SJCRH30 (cell line): Measurements from ENCODE around the gene TMEM14B. TPM values are rescaled to one million over a fixed set of nuclear protein-coding genes. Genes with fewer than 3 reads are reported as not detected.
"Not testable (repeated sequence)": the region's sequence is repeated elsewhere in the genome, so short reads cannot be mapped to it uniquely, and the experiment has no call there.

ENCODE experiments used
- DNase-seq, 2 experiments: peaks; one replicate each; pipeline ENCODE4 v3.0.0-alpha.2; 2015 to 2020
- H3K27ac ChIP-seq: fragments of 250-450 bp; sonication (Bioruptor Pico); 2 replicates; pipeline ENCODE4 v1.5.1; 2020; ENCODE audit warnings: mild to moderate bottlenecking, moderate library complexity
- H3K27me3 ChIP-seq: fragments of 250-450 bp; sonication (Bioruptor Pico); 2 replicates; pipeline ENCODE4 v1.5.1; 2020; ENCODE audit warnings: mild to moderate bottlenecking, moderate library complexity
- H3K36me3 ChIP-seq: fragments of 250-450 bp; sonication (Bioruptor Pico); 2 replicates; pipeline ENCODE4 v1.5.1; 2020; ENCODE audit warnings: mild to moderate bottlenecking, moderate library complexity
- H3K4me1 ChIP-seq: fragments of 250-450 bp; sonication (Bioruptor Pico); 2 replicates; pipeline ENCODE4 v1.5.1; 2020; ENCODE audit warnings: mild to moderate bottlenecking, moderate library complexity
- H3K4me3 ChIP-seq: fragments of 250-450 bp; sonication (Bioruptor Pico); 2 replicates; pipeline ENCODE4 v1.5.1; 2020; ENCODE audit warnings: mild to moderate bottlenecking, moderate library complexity
- H3K9me3 ChIP-seq: fragments of 250-450 bp; sonication (Bioruptor Pico); replicated peaks from 2 replicates; pipeline ENCODE4 v1.5.1; 2020; ENCODE audit warnings: mild to moderate bottlenecking, moderate library complexity
- total RNA-seq: library from RNA; depleted of rRNA; stranded (reverse); fragments of >200 nt; shearing (Covaris generic); gene quantifications from 2 replicates; pipeline ENCODE4 v1.2.3, GENCODE V29; 2014

Gene TMEM14B
- total RNA-seq, 1 experiment from 2014 or later, result 68.8 TPM

DNA sequence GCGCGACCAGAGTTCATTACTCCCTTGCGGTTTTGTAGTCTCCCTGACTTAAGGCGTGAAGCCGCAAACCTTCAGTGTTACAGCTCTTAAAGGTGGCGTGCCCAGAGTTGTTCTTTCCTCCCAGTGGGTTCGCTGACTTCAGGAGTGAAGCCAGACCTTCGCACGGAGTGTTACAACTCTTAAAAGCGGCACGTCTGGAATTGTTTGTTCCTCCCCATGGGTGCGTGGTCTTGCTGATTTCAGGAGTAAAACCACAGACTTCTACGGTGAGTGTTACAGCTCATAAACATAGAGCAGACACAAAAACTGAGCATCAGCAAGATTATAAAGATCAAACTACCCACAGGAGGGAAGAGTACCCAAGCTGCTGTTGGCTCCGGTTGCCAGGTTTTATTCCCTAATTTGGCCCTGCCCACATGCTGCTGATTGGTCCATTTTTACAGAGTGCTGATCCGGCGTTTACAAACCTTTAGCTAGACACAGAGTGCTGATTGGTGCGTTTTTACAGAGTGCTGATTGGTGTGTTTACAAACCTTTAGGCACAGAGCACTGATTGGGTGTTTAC is 14.4 kb upstream of the TMEM14B start:
- no peaks in the 10 kb centered on the region for H3K9me3 ChIP-seq
- peak overlapping the region; percentile 29 for H3K4me3 ChIP-seq
- no peaks in the 10 kb centered on the region for H3K36me3 ChIP-seq
- no peaks in the 10 kb centered on the region for H3K27me3 ChIP-seq
- H3K27ac ChIP-seq, result peak overlapping the region; percentile 77
- H3K4me1 ChIP-seq, result peaks cover 17% of the 10 kb centered on the region
- peak; percentile 54 to 77 for DNase-seq

- H3K27ac ChIP-seq, result peak overlapping the region; percentile 77
- no peak for DNase-seq
- peaks cover 17% of the 10 kb centered on the region for H3K4me1 ChIP-seq
Observed at GRCh38 chr6:10733863-10734262, 13.7 kb upstream of the TMEM14B start.

GRCh38 chr6:10736731-10737130 is 10.9 kb upstream of the TMEM14B start:
- Histone ChIP-seq H3K4me3 (no peak overlapping the region), H3K4me1 (peaks cover 18% of the 10 kb centered on the region), H3K27me3 (no peaks in the 10 kb centered on the region), H3K36me3 (no peaks in the 10 kb centered on the region), H3K27ac (no peak overlapping the region), H3K9me3 (no peaks in the 10 kb centered on the region)
- DNase-seq, result no peak

More at GRCh38 chr6:10733863-10734262, 13.7 kb upstream of the TMEM14B start:
- H3K4me3 ChIP-seq, result no peak overlapping the region
- H3K36me3 ChIP-seq, result no peaks in the 10 kb centered on the region
- H3K27me3 ChIP-seq, result no peaks in the 10 kb centered on the region
- H3K9me3 ChIP-seq, result no peaks in the 10 kb centered on the region

GRCh38 chr6:10740061-10740460 is 7.5 kb upstream of the TMEM14B start:
- H3K4me1 ChIP-seq, result peaks cover 7% of the 10 kb centered on the region
- H3K4me3 ChIP-seq, result no peak overlapping the region
- peak; percentile 34 to 50 for DNase-seq
- H3K27ac ChIP-seq, result no peak overlapping the region
- H3K36me3 ChIP-seq, result no peaks in the 10 kb centered on the region
- no peaks in the 10 kb centered on the region for H3K9me3 ChIP-seq
- H3K27me3 ChIP-seq, result no peaks in the 10 kb centered on the region

DNA sequence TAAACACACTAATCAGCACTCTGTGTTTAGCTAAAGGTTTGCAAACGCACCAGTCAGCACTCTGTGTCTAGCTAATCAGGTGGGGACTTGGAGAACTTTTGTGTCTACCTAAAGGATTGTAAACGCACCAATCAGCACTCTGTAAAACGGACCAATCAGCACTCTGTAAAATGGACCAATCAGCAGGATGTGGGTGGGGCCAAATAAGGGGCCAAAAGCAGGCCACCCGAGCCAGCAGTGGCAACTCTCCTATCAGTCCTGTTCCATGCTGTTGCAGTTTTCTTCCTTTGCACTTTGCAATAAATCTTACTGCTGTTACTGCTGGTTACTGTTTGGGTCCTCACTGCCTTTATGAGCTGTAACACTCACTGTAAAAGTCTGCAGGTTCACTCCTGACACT is 6.0 kb upstream of the TMEM14B start:
- not testable (repeated sequence) for H3K4me1 ChIP-seq, H3K27me3 ChIP-seq, H3K36me3 ChIP-seq, DNase-seq, H3K9me3 ChIP-seq, H3K4me3 ChIP-seq
- H3K27ac ChIP-seq, result peak overlapping the region; percentile 41

GRCh38 chr6:10742251-10742650 is 5.4 kb upstream of the TMEM14B start:
- peak overlapping the region; percentile 41 for H3K27ac ChIP-seq
- no peaks in the 10 kb centered on the region for H3K9me3 ChIP-seq
- no peak overlapping the region for H3K4me3 ChIP-seq
- H3K4me1 ChIP-seq, result 0 out of 2 replicates have a peak, but pooled peaks cover 2% of the 10 kb centered on the region
- H3K36me3 ChIP-seq, result no peaks in the 10 kb centered on the region
- peak; percentile 53 to 57 for DNase-seq
- H3K27me3 ChIP-seq, result no peaks in the 10 kb centered on the region

DNA sequence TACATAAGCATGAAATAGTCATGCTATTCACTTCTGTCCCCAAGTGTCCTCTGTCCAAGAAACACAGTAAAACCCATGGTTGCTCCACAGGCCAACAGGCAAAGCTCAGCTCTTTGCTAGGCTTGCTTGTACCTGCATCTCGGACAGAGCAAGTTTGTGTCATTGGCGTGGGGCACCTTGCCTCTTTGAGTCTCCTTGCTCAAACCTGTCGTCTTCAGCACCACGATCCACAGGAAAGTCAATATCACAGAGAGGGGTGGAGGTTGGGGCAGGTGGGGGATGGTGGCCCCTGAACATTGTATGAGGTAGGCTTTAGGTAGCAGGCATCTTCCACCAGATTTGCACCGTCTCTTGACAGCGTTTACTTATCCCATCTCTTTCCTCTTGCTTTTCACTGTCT is 4.1 kb upstream of the TMEM14B start:
- no peak for DNase-seq
- no peak overlapping the region for H3K27ac ChIP-seq

GRCh38 chr6:10745116-10745515 is 2.5 kb upstream of the TMEM14B start:
- Histone ChIP-seq H3K27ac (no peak overlapping the region), H3K9me3 (no peaks in the 10 kb centered on the region), H3K27me3 (no peaks in the 10 kb centered on the region), H3K4me1 (0 out of 2 replicates have a peak, but pooled peaks cover 2% of the 10 kb centered on the region), H3K36me3 (no peaks in the 10 kb centered on the region), H3K4me3 (no peak overlapping the region)
- no peak for DNase-seq

More for the DNA sequence above, 4.1 kb upstream of the TMEM14B start:
- Histone ChIP-seq H3K27me3 (no peaks in the 10 kb centered on the region), H3K4me1 (0 out of 2 replicates have a peak, but pooled peaks cover 2% of the 10 kb centered on the region), H3K9me3 (no peaks in the 10 kb centered on the region), H3K4me3 (no peak overlapping the region), H3K36me3 (no peaks in the 10 kb centered on the region)

DNA sequence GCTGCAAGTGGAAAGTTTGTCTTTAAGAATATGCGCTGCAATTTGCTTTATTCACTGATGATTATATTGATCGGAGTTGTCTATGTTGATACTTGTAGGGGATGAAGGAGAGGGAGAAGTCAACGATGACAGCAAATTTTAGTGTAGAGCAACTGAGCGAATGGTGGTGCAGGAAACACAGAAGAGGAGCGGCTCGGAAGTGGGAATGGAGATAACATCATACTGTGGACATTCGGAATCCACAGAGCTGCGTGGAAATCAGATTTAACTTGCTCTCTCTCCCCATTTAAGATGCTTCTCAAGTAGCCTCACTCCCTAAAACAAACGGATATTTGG is 722 bp upstream of the TMEM14B start:
- H3K27ac ChIP-seq, result peak overlapping the region; percentile 37; the same call in 1 of the 2 replicates

DNA sequence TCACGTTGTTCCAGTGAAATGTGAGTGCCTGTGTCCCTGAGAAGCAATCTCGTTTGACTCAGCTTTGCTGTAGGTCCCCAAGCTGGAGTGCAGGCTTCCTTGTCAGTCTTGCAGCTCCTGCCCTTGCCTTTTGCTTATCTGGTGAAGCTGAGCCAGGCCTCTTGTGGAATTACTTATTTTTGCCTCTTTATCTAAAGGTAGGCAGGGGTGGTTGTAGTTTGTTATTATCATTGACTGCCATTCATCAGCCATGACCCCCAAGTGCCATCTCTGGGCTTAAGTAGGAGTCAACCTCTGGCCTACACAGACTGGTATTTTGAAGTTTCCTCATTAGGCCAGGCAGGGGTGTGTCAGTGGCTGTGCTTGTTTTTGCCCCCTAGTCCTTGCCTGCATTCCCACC is 2.1 kb downstream of the TMEM14B start:
- Histone ChIP-seq H3K4me1 (no peaks in the 10 kb centered on the region), H3K36me3 (peaks cover 2% of the 10 kb centered on the region; the same call in 1 of the 2 replicates), H3K27ac (no peak overlapping the region), H3K9me3 (no peaks in the 10 kb centered on the region), H3K27me3 (no peaks in the 10 kb centered on the region), H3K4me3 (no peak overlapping the region)
- DNase-seq, result no peak

More for the DNA sequence above, 722 bp upstream of the TMEM14B start:
- Histone ChIP-seq H3K36me3 (peaks cover 2% of the 10 kb centered on the region; the same call in 1 of the 2 replicates), H3K9me3 (no peaks in the 10 kb centered on the region), H3K4me1 (no peaks in the 10 kb centered on the region), H3K4me3 (peak overlapping the region; percentile 66), H3K27me3 (no peaks in the 10 kb centered on the region)
- no peak for DNase-seq

GRCh38 chr6:10750568-10750967 is 3.0 kb downstream of the TMEM14B start:
- not testable (repeated sequence) for H3K4me3 ChIP-seq, H3K4me1 ChIP-seq, H3K27me3 ChIP-seq, H3K36me3 ChIP-seq, H3K9me3 ChIP-seq, DNase-seq, H3K27ac ChIP-seq

- not testable (repeated sequence) for H3K36me3 ChIP-seq
Observed at GRCh38 chr6:10751757-10752156, 4.2 kb downstream of the TMEM14B start.

GRCh38 chr6:10756085-10756484 is 8.5 kb downstream of the TMEM14B start:
- Histone ChIP-seq H3K4me1 (peaks cover 8% of the 10 kb centered on the region), H3K27me3 (no peaks in the 10 kb centered on the region), H3K9me3 (no peaks in the 10 kb centered on the region), H3K36me3 (peaks cover 7% of the 10 kb centered on the region), H3K4me3 (no peak overlapping the region), H3K27ac (no peak overlapping the region)
- DNase-seq, result no peak

More at GRCh38 chr6:10751757-10752156, 4.2 kb downstream of the TMEM14B start:
- H3K4me3 ChIP-seq, H3K27ac ChIP-seq, H3K9me3 ChIP-seq, H3K4me1 ChIP-seq, DNase-seq, H3K27me3 ChIP-seq: not testable (repeated sequence)

DNA sequence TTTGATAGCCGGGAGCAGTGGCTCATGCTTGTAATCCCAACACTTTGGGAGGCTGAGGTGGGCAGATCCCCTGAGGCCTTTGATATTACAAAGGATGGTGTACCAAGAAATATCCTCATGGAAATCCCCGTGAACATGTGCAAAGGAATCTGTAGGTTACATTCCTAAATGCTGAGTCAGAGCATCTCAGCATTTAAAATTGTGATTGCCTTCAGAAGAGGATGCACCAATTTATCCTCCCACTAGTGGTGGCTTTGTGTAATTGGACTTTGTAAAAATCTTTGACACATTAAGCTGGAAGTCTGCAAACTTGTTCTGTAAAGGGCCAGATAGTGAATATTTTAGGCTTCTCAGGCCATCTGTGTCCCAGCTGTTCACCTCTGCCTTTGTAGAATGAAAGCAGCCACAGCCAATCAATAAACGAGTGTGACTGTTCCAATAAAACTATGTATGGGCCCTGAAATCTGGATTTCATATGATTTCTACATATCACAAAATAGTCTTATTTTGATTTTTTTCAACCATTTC is 11.8 kb downstream of the TMEM14B start:
- peak; percentile 18 to 49 for DNase-seq
- Histone ChIP-seq H3K4me1 (peaks cover 8% of the 10 kb centered on the region), H3K4me3 (no peak overlapping the region), H3K27ac (peak overlapping the region; percentile 33; the same call in 1 of the 2 replicates), H3K27me3 (no peaks in the 10 kb centered on the region), H3K9me3 (no peaks in the 10 kb centered on the region), H3K36me3 (peaks cover 5% of the 10 kb centered on the region)

- Histone ChIP-seq H3K4me3 (no peak overlapping the region), H3K27me3 (no peaks in the 10 kb centered on the region), H3K9me3 (no peaks in the 10 kb centered on the region), H3K4me1 (peaks cover 8% of the 10 kb centered on the region), H3K36me3 (peaks cover 5% of the 10 kb centered on the region), H3K27ac (no peak overlapping the region)
- DNase-seq, result no peak
Observed at GRCh38 chr6:10759884-10760329, 12.3 kb downstream of the TMEM14B start.

DNA sequence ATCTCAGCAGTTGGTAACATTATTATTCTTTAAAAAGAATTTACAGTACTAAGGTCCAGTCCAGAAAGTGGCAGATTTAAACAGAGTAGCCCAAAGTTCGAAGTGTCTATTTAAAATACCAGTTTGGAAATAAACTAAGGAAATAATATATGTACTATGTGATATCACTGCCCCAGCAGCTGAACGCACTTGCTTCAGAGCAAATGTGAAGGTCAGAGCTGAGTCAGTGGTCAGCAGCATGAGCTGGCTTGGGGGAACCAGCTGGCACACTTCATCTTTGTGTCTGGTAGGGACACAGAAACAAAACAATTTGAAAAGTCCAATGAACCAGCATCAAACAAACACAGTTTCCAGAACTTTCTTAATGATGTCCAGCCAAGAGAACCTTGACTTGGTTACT is 15.4 kb downstream of the TMEM14B start:
- DNase-seq, result no peak
- H3K9me3 ChIP-seq, result no peaks in the 10 kb centered on the region
- no peaks in the 10 kb centered on the region for H3K27me3 ChIP-seq
- no peak overlapping the region for H3K4me3 ChIP-seq
- H3K4me1 ChIP-seq, result peaks cover 8% of the 10 kb centered on the region
- H3K36me3 ChIP-seq, result peaks cover 2% of the 10 kb centered on the region; the same call in 1 of the 2 replicates
- no peak overlapping the region for H3K27ac ChIP-seq
